Measurements from ENCODE around the gene NLRP4. TPM values are rescaled to one million over a fixed set of nuclear protein-coding genes. Genes with fewer than 3 reads are reported as not detected.

Gene NLRP4
- not detected in 5 replicates for total RNA-seq (2022; extraction: Qiagen RNA extraction)

DNA sequence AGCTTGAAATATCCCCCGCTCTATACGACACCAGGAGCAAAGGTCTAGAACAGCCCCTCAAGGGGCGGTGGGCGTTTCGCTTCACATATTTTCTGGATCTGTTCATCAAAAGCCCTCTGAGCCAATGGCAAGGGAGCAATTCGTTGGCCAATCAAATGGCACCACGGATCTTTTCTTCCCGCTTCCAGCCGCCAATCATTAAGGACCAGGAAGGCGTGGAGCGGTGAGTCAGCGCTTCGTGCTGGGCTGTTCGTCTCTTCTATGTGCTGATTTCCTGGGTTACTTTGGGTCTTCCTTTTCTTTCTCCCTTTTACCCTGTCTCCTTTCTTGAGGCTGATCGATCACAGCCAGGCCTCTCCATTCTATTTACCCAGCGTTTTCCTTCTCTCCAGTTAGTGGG, at the start of gene NLRP4:
TSS of gene NLRP4 (plus strand) at position 201 of the 400 bp plus-strand sequence. CDS start 15,541 bp downstream, outside the sequence.

DNA sequence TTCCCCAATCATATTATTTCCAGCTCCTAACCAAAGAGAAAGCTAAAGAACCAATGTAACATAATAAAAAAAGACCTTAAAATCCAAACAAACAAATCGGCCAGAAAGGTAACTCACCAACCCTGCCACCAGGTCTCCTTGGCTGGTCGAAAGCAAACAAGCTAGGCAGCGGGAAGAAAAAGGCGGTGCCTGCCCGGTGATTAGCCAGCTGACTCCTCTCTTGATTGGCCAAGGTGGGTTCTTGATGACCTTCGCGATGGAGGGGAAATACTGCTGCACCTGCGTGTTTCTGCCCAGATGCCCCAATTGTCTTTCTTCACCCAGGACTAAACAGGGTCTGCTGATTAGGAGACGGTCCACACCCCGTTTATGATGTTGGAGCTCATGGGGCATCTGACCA, 4.5 kb upstream of the NLRP4 start, which contains the start of gene NLRP11:
TSS of gene NLRP11 (minus strand) at position 154 of the 400 bp plus-strand sequence. CDS start 13,825 bp downstream, outside the sequence.

Other genes starting within 250 kb of the NLRP4 start
- gene FIZ1, start 237.0 kb upstream of the NLRP4 start, total RNA-seq (2022; extraction: Qiagen RNA extraction): 17.4 to 26.1 TPM (median 24.0 TPM) in 5 replicates
- 12.1 to 17.2 TPM (median 16.1 TPM) in 5 replicates for gene ZNF524, start 236.3 kb upstream of the NLRP4 start, total RNA-seq (2022; extraction: Qiagen RNA extraction)
- 6.8 to 13.4 TPM (median 11.9 TPM) in 5 replicates for gene ZNF865, start 230.9 kb upstream of the NLRP4 start, total RNA-seq (2022; extraction: Qiagen RNA extraction)
- gene ZNF784, start 212.0 kb upstream of the NLRP4 start, total RNA-seq (2022; extraction: Qiagen RNA extraction): 4.7 to 6.7 TPM (median 5.4 TPM) in 5 replicates
- 26.5 to 51.9 TPM (median 48.8 TPM) in 5 replicates for gene ZNF580, start 195.5 kb upstream of the NLRP4 start, total RNA-seq (2022; extraction: Qiagen RNA extraction)
- 37.3 to 44.0 TPM (median 42.8 TPM) in 5 replicates for gene ZNF581, start 192.9 kb upstream of the NLRP4 start, total RNA-seq (2022; extraction: Qiagen RNA extraction)
- 12.0 to 20.4 TPM (median 19.0 TPM) in 5 replicates for gene CCDC106, start 188.3 kb upstream of the NLRP4 start, total RNA-seq (2022; extraction: Qiagen RNA extraction)
- gene U2AF2, start 181.5 kb upstream of the NLRP4 start, total RNA-seq (2022; extraction: Qiagen RNA extraction): 234 to 285 TPM (median 273 TPM) in 5 replicates
- gene EPN1, start 161.3 kb upstream of the NLRP4 start, total RNA-seq (2022; extraction: Qiagen RNA extraction): 121 to 214 TPM (median 210 TPM) in 5 replicates
- gene NLRP9, start 98.1 kb upstream of the NLRP4 start, total RNA-seq (2022; extraction: Qiagen RNA extraction): not detected in 5 replicates
- gene RFPL4A, start 77.4 kb upstream of the NLRP4 start, total RNA-seq (2022; extraction: Qiagen RNA extraction): 0.61 to 1.2 TPM (median 0.88 TPM) in 5 replicates
- gene RFPL4AL1, start 67.4 kb upstream of the NLRP4 start, total RNA-seq (2022; extraction: Qiagen RNA extraction): 0.12 to 0.13 TPM in 2 of 5 replicates, not detected in the others
- gene NLRP11, start 4.5 kb upstream of the NLRP4 start, total RNA-seq (2022; extraction: Qiagen RNA extraction): 0.04 TPM in 1 of 5 replicates, not detected in the others
- not detected in 5 replicates for gene NLRP13, start 95.8 kb downstream of the NLRP4 start, total RNA-seq (2022; extraction: Qiagen RNA extraction)
- gene NLRP8, start 111.3 kb downstream of the NLRP4 start, total RNA-seq (2022; extraction: Qiagen RNA extraction): not detected in 5 replicates
- 0.03 to 0.08 TPM (median 0.07 TPM) in 5 replicates for gene NLRP5, start 150.2 kb downstream of the NLRP4 start, total RNA-seq (2022; extraction: Qiagen RNA extraction)

All from A549 treated with dexamethasone at 1 μM for 4 hours (cell line).